Heart left ventricle (tissue), 16 donors: Measurements from ENCODE around the gene ELAVL1. TPM values are rescaled to one million over a fixed set of nuclear protein-coding genes. Genes with fewer than 3 reads are reported as not detected.

Source experiments
- ATAC-seq, 4 donors: fragments of 200-7000 bp; cut with Tn5 transposase; one replicate each; pipeline ENCODE4 v1.9.1; 2020 to 2022; ENCODE audit warnings: moderate library complexity in 4 of 4, mild to moderate bottlenecking in 3 of 4, moderate number of reproducible peaks in 1 of 4
- DNase-seq, 5 donors: peaks; one replicate each; pipeline ENCODE4 v3.0.0-alpha.2; 2020
- H3K27ac ChIP-seq, 12 donors: fragments of 200-600 bp; sonication (generic) in 4 of 12; one replicate each; pipeline versions ENCODE4 v1.5.0 to v1.8.0; 2016 to 2022; ENCODE audit warnings: mild to moderate bottlenecking in 2 of 12
- H3K27me3 ChIP-seq, 9 donors: fragments of 200-600 bp; sonication (generic) in 2 of 9; one replicate each; pipeline versions ENCODE4 v1.5.1 to v1.8.0; 2016 to 2022; ENCODE audit warnings: mild to moderate bottlenecking in 3 of 9
- H3K36me3 ChIP-seq, 9 donors: fragments of 200-600 bp; sonication (generic) in 2 of 9; one replicate each; pipeline versions ENCODE4 v1.5.0 to v1.8.0; 2018 to 2022; ENCODE audit warnings: mild to moderate bottlenecking in 2 of 9
- H3K4me1 ChIP-seq, 12 donors: fragments of 200-600 bp; sonication (generic) in 4 of 12; one replicate each; pipeline versions ENCODE4 v1.5.0 to v1.8.0; 2016 to 2022; ENCODE audit warnings: mild to moderate bottlenecking in 3 of 12
- H3K4me3 ChIP-seq, 12 donors: fragments of 200-600 bp; sonication (generic) in 4 of 12; one replicate each; pipeline versions ENCODE4 v1.5.0 to v1.8.0; 2017 to 2022; ENCODE audit warnings: mild to moderate bottlenecking in 9 of 12, moderate library complexity in 4 of 12
- H3K9me3 ChIP-seq, 12 donors: fragments of 200-600 bp; sonication (generic) in 4 of 12; one replicate each; pipeline versions ENCODE4 v1.5.0 to v1.8.0; 2016 to 2022; ENCODE audit warnings: mild to moderate bottlenecking in 1 of 12
- POLR2A ChIP-seq, 2 donors: fragments of 450-650 bp; IDR thresholded peaks; one replicate each; pipeline ENCODE4 v1.6.1; 2017; ENCODE audit warnings: antibody characterized with exemption in 2 of 2, mild to moderate bottlenecking in 2 of 2, moderate library complexity in 2 of 2
- WGBS, 4 donors: extraction: QIAGEN DNeasy Blood & Tissue Kit in 2 of 4; methylation state at CpG; one replicate each; pipeline versions ENCODE4 v1.1.5 to v1.1.7; 2013 to 2018; 5-methylcytosine and 5-hydroxymethylcytosine counted together
- intact Hi-C, 10 donors: fragments of 100-400 bp; cut with DNase I; formaldehyde crosslinking; loops; one replicate each; pipeline versions ENCODE4 v1.11.1 to v1.14.2; 2022
- long read RNA-seq, 3 donors: library from polyadenylated mRNA; unstranded; transcript quantifications; one replicate each; pipeline ENCODE4 v2.0.0, GENCODE V29; 2020 to 2021
- polyA plus RNA-seq, 2 donors: library from polyadenylated mRNA; stranded (reverse); fragments of 200-250 nt; gene quantifications; one replicate each; pipeline ENCODE4 v1.2.3, GENCODE V29; 2013
- total RNA-seq, 9 donors: library from RNA; depleted of rRNA in 2 of 9; stranded (reverse); fragments of >200 nt in 2 of 9; fragmentation: NEBNext Ultra II Directional in 3 of 9; extraction: Animal tissue kit (Norgen Biotek cat#: 25700) in 3 of 9; gene quantifications; one replicate each; pipeline versions ENCODE4 v1.1.0 to v1.2.4, GENCODE V29; 2016 to 2023
- TF ChIP-seq, protein P1 (sequence below), 12 donors: fragments of 200-600 bp; sonication (generic) in 4 of 12; IDR thresholded peaks; one replicate each; pipeline versions ENCODE4 v1.5.0 to v1.8.0; 2018 to 2022; ENCODE audit warnings: antibody characterized with exemption in 12 of 12, mild to moderate bottlenecking in 5 of 12
- donor health status: ischemic (EF 13 %, LVEDD 7.1; RV severe dilation, severe dysfunction).
- donor health status: healthy with polysubstance abuse.
- donor health status: DM: no; HTN: yes; CAD: no.
- donor health status: DM: no; HTN: no; CAD: no.
- donor health status: ischemic (EF 25% LVEDD 6.9; RV normal size, moderate dysfunction).
- donor health status: ischemic (EF 25% LVEDD 5.7; RV mildly dilated, moderate dysfunction).
- donor health status: healthy.
- donor health status: DM: yes; HTN: yes; CAD: no.
- donor health status: ischemic (EF 35%, LVEDD 5.7; RV mildly dilated, moderate dysfunction).
- donor health status: nonischemic (EF 11% LVEDD 7.7; RV severe dilation, severe dysfunction).
- donor health status: DM: yes; HTN: yes; CAD: no.
- donor health status: PGD.
- donor health status: ischemic (EF 29% LVEDD 5.4; RV normal size, mild dysfunction).
- donor health status: nonischemic (EF 23%, LVEDD 6.1; RV moderate dilation, normal function).

Gene ELAVL1
- total RNA-seq = 10 to 100 TPM; 31.4 to 62.0 (median 53.4) TPM
- 10 to 100 TPM in 1 of 2 donors, 1 to 10 TPM in 1; 9.8 to 38.9 TPM for polyA plus RNA-seq
- long read RNA-seq, donor 1, full-length matches to known transcripts = 153 of 170 reads
- long read RNA-seq, donor 1, partial matches to known transcripts = 6 of 170 reads
- long read RNA-seq, donor 1, other reads (novel, unspliced or antisense) = 11 of 170 reads
- long read RNA-seq, donor 2, full-length matches to known transcripts = 18 of 35 reads
- long read RNA-seq, donor 2, partial matches to known transcripts = 9 of 35 reads
- long read RNA-seq, donor 2, other reads (novel, unspliced or antisense) = 8 of 35 reads
- long read RNA-seq, donor 3, full-length matches to known transcripts = 173 of 194 reads
- long read RNA-seq, donor 3, partial matches to known transcripts = 8 of 194 reads
- long read RNA-seq, donor 3, other reads (novel, unspliced or antisense) = 13 of 194 reads

DNA sequence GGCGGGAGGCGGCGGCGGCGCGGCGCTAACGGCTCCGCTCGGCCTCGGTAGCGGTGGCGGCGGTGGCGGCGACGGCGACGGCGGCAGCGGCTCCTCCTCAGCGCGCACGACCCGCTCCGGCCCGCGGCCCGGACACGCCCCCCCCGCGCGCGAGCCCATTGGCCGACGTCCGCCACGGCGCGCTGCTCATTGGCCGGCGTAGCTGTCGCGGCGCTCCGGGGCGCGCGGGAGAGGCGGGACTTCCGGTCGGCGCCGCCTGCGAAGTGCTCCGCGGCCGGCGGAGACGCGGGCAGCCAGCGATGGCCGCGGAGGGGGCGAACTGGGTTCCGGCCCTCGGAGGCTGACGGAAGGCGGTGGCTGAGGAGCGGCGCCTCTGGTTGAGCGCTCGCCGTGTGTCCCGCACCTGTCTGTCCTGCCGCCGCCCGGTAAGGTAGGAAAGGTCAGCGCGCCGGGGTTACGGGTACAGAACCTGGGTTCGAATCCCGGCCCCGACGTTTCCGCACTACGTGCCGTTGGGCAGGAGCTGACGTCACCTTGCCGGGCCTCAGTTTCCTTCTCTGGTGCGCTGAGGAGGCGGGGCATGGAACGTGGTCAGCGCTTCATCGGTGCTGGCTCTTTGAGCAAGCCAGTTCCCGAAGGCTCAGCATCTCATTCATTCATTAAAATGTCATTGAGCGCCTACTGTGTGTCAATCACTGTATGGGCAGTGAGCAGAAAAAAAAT lies at the start of gene ELAVL1:
ELAVL1 (minus strand) TSS at position 108 of the 723 bp plus-strand sequence. CDS start 13,826 bp downstream, outside the sequence.
- intact Hi-C loops = loop anchor here in 6 of 10 donors (1.0 to 10.0 kb wide), 2 partner anchors 62 to 249 kb away; partner anchors contain the start of gene TIMM44 (in 1 of the 6)
- Histone ChIP-seq H3K27ac (peak within 1 kb of the TSS; percentile 53 to 88 (median 84)), H3K27me3 (no peaks in the 10 kb centered on the region), H3K9me3 (no peaks in the 10 kb centered on the region), H3K36me3 (peaks cover 0 to 7% (median 0%) of the 10 kb centered on the region in 9 donors), H3K4me3 (peak within 1 kb of the TSS; percentile 59 to 99 (median 83)), H3K4me1 (peaks cover 6 to 52% (median 45%) of the 10 kb centered on the region in 12 donors)
- DNase-seq (peak; percentile 91 to 96 (median 92)), ATAC-seq (peak; percentile 80 to 94 (median 92))
- WGBS, 4 donors = 0 to 1% (median 0%) methylated on average over 16 to 98 of the region's 98 CpGs
- TF ChIP-seq POLR2A (IDR thresholded peaks at IDR 0.05) = peak in 1 of 2 donors; percentile 67
- TF ChIP-seq, protein P1, sequence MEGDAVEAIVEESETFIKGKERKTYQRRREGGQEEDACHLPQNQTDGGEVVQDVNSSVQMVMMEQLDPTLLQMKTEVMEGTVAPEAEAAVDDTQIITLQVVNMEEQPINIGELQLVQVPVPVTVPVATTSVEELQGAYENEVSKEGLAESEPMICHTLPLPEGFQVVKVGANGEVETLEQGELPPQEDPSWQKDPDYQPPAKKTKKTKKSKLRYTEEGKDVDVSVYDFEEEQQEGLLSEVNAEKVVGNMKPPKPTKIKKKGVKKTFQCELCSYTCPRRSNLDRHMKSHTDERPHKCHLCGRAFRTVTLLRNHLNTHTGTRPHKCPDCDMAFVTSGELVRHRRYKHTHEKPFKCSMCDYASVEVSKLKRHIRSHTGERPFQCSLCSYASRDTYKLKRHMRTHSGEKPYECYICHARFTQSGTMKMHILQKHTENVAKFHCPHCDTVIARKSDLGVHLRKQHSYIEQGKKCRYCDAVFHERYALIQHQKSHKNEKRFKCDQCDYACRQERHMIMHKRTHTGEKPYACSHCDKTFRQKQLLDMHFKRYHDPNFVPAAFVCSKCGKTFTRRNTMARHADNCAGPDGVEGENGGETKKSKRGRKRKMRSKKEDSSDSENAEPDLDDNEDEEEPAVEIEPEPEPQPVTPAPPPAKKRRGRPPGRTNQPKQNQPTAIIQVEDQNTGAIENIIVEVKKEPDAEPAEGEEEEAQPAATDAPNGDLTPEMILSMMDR (IDR thresholded peaks at IDR 0.05) = peak in 1 of 12 donors; percentile 11

DNA sequence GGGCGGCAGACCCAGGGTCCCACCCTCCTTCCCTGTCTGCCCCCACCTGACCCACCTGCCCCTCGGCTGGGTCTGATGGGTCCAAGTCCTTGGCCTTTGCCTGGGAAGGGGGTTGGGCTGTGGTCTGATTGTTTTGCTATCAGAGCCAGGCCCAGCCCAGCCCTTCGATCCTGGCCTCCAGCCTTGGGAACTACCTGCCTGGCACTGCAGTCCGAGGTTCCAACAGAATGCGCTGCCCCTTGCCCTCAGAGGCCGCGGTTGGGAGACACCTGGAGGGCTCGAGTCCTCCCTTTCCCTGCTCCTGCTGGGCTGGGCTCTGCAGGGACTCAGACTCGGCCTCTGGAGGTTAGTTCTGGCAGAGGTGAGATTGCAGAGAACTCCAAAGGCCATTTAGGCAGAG lies 48.7 kb upstream of the ELAVL1 start:
- Histone ChIP-seq H3K27me3 (peaks cover 0 to 17% (median 9%) of the 10 kb centered on the region in 9 donors), H3K4me3 (no peak overlapping the region), H3K4me1 (peaks cover 0 to 14% (median 2%) of the 10 kb centered on the region in 12 donors), H3K36me3 (no peaks in the 10 kb centered on the region), H3K27ac (no peak overlapping the region), H3K9me3 (no peaks in the 10 kb centered on the region)
- TF ChIP-seq POLR2A (IDR thresholded peaks at IDR 0.05) = no peak
- TF ChIP-seq, protein P1 (IDR thresholded peaks at IDR 0.05) = no peak
- DNase-seq = peak in 1 of 5 donors; percentile 22
- 45 to 63% (median 55%) methylated on average over 8 to 9 of the region's 9 CpGs for WGBS, 4 donors
- intact Hi-C loops = no loop called here
- ATAC-seq = no peak

GRCh38 chr19:8052464-8052859 lies 47.0 kb upstream of the ELAVL1 start, which contains the start of gene CCL25:
CCL25 (plus strand) TSS chr19:8052760; CDS start chr19:8053050, 290 bp downstream.
- DNase-seq (peak in 1 of 5 donors; percentile 1), ATAC-seq (no peak)
- 69 to 82% (median 70%) methylated on average over 7 of the region's 7 CpGs for WGBS, 4 donors
- H3K27me3 ChIP-seq = peaks cover 0 to 18% (median 9%) of the 10 kb centered on the region in 9 donors
- no peaks in the 10 kb centered on the region for H3K36me3 ChIP-seq
- TF ChIP-seq, protein P1 (IDR thresholded peaks at IDR 0.05) = no peak
- TF ChIP-seq POLR2A (IDR thresholded peaks at IDR 0.05) = no peak
- H3K9me3 ChIP-seq = no peaks in the 10 kb centered on the region
- no peak within 1 kb of the TSS for H3K4me3 ChIP-seq
- peaks cover 0 to 14% (median 2%) of the 10 kb centered on the region in 12 donors for H3K4me1 ChIP-seq
- intact Hi-C loops = no loop called here
- no peak within 1 kb of the TSS for H3K27ac ChIP-seq
